NCI-H82 treated with DMSO at 0.1 percent for 48 hours (cell line): Measurements from ENCODE around the gene FSTL3.
A peak's percentile ranks its signal among the peaks of the same experiment; 100 is the strongest.
"Not testable (repeated sequence)": the region's sequence is repeated elsewhere in the genome, so short reads cannot be mapped to it uniquely, and the experiment has no call there.

Experiments
- DNase-seq: peaks from one replicate; lab custom pipeline; 2025; ENCODE audit not compliant: unreplicated experiment; lab: John Stamatoyannopoulos, UW

Gene FSTL3

DNA sequence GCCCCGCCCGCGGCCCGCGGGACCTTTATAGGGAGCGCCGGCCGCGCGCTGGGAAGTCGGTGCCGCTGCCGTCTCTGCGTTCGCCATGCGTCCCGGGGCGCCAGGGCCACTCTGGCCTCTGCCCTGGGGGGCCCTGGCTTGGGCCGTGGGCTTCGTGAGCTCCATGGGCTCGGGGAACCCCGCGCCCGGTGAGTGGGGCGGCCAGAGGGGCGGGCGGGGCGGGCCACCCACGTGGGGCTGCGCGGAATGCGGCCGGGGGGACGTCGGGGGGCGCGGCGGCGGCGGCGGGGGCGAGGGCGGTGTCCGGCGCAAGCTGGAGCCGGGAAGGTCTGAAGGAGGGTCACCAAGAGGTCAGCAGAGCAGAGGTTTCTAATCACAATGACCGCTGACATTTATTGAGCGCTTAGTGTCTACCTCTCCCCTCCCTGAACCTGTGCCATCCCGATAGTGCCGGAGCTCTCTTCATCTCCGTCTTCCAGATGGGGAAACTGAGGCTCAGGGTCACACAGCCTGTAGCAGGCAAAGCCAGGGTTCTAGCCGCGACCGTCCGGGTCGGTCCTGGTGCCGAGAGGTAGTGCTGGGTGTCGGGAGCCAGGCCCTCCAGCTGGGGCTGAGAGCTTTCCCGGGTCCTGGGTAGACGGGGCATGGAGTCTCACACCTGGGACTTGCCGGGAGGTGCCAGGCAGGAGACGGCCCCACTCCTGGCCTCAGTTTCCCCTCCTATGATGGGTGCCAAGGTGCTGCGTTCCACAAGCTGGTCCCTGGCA, at the start of gene FSTL3:
TSS of gene FSTL3 (plus strand) at position 54 of the 767 bp plus-strand sequence. CDS start at position 86, 32 bp downstream.
- no peak for DNase-seq

DNA sequence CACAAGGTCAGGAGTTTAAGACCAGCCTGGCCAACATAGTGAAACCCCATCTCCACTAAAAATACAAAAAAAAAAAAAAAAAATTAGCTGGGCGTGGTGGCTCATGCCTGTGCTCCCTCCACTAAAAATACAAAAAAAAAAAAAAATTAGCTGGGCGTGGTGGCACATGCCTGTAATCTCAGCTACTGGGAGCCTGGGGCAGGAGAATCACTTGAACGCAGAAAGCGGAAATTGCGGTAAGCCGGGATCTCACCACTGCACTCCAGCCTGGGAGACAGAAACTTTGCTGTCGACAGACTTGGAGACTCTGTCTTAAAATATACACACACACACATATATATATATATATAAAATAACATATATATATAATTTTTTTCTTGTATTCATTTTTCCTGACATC, 49.6 kb upstream of the FSTL3 start:
- DNase-seq = not testable (repeated sequence)

GRCh38 chr19:628168-628567, 48.0 kb upstream of the FSTL3 start:
- no peak for DNase-seq

DNA sequence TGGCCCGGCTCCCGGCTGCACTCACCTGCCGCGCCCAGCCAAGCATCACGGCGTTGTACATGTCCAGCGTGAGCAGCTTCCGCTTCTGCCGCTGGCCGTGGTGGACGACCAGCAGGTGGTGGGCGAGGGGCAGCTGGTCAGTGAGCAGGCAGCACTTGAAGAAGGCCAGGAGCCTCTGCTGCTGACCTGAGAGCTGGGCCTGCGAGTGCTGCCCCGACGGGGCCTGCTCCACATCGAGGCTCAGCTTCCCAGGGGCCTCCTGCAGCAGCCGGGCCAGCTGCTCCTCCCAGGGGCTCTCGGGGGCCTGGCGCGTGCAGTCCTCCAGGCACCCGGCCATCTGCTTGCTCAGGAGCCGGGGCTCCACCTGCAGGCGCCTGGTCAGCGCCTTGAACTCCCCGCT, 46.7 kb upstream of the FSTL3 start:
- not testable (repeated sequence) for DNase-seq

- no peak for DNase-seq
Measured at GRCh38 chr19:629961-630714, 46.1 kb upstream of the FSTL3 start.

DNA sequence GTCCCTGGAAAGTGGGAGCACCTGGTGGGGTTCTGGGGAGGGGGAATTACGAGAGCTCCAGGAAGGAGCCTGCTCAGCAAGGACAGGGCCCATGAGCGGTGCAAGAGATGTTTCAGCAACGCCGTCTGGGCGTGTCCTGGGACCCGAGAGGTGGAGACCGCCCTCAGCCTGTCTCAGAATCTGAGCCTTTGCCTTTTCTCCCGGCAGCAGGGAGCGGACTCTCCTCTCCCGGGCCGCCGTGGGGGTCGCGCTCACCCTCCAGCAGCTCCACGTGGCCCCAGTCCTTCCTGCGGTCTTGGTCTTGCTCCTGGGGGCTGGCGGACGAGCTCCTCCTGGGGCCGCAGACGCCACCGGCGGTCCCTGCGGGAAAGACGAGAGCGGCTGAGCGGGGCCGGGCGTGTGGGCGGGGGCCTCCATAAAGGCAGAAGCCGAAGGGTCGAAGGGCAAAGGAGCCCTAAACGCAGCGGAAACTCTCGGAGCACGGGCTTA, 43.6 kb upstream of the FSTL3 start:
- no peak for DNase-seq

DNA sequence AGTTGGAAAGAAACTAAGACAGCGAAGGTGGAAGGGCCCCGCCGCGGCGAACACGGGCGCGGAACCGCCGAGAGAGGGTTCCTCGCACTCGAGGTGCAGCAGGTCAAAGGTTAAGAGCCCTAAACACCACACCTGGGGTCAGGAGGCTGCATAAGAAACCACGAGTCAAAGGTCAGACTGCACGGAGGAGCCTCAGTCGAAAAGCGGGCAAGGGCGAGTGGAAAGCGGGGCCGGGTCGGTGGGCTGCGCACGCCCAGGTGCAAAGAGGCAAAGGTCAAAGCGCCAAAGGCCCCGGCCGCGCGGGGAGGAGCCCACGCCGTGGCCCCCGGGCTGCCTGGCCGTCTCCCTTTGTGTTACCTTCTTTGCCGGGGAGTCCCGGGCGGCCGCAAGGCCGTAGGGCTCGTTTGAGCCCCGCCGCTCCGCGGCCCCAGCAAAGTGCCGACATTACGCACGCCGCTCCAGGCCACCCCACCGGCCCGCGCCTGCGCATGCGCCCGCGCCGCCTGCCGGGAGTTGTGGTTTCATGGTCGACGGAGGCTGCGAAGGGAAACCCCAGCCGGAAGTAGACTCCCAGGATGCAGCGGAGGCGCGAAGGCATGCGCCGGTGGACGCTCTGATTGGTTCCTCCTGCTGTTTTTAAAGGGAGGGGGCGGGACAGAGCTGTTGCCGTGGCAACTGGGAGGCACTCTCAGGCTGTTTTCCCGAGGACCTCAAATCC, 43.0 kb upstream of the FSTL3 start, which contains the start of gene POLRMT:
TSS of gene POLRMT (minus strand) at position 470 of the 718 bp plus-strand sequence. CDS start at position 445, 25 bp downstream.
- DNase-seq = peak; percentile 81

DNA sequence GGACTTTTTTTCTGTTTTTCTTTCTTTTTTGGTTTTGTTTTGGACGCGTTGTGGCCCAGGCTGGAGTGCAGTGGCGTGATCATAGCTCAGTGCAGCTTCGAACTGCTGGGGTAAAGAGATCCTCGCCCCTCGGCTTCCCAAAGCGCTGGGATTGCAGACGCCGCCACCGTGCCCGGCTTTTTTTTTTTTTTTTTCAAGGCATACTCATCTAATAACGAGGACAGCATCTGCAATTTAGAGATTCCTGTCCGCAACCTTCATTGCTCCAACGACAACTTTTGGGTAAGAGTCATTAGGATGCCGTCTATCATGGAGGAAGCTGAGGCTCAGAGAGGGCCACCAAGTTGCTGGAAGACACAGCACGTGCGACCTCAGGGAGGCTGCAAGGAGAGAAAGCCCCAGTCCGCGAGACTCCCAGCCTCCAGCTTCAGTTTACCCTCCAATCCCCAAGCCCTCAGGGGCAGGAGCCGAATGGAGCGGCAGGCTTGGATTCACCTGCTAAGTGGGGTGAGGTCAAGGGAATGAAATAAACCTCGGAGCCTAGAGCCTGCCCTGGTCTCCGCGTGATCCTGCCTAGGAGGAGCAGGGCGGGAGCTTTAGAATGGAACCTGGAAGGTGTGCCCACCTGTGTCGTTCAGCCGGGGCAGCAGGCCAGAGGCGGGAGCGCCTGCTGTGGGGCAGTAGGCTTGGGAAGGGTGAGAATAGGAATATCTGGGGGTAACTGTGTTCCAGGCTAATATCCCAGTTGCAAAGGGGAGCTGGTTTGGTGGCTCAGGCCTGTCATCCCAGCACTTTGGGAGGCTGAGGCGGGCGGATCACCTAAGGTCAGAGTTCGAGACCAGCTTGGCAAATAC, 42.2 kb upstream of the FSTL3 start:
- DNase-seq = no peak

- DNase-seq = no peak
Measured at GRCh38 chr19:634975-635652, 41.1 kb upstream of the FSTL3 start.

GRCh38 chr19:638906-639252, 37.3 kb upstream of the FSTL3 start:
- DNase-seq = no peak

- DNase-seq = peak; percentile 31
Measured at GRCh38 chr19:639253-640160, 36.7 kb upstream of the FSTL3 start, which contains the start of gene FGF22. TSS of gene FGF22 (plus strand) at chr19:639879. CDS start at chr19:639926, 47 bp downstream.

DNA sequence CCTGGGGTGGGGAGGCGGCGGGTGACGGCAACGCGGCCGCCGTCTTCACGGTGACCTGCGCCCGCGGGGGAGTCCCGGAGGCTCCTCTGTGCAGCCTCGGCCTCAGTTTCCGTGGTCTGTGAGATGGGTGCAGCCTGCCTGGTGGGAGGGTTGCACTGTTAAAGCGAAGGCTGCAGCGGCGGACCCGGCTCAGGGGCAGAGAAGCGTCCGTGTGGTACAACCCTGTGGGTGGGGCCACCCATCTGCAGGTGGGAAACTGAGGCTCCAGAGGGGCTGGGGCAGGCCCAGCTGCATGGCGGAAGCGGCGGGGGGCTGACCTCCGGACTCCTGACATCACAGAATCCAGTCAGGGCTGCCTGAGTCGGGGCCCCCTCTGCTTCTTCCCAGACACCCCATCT, 36.0 kb upstream of the FSTL3 start:
- no peak for DNase-seq

DNA sequence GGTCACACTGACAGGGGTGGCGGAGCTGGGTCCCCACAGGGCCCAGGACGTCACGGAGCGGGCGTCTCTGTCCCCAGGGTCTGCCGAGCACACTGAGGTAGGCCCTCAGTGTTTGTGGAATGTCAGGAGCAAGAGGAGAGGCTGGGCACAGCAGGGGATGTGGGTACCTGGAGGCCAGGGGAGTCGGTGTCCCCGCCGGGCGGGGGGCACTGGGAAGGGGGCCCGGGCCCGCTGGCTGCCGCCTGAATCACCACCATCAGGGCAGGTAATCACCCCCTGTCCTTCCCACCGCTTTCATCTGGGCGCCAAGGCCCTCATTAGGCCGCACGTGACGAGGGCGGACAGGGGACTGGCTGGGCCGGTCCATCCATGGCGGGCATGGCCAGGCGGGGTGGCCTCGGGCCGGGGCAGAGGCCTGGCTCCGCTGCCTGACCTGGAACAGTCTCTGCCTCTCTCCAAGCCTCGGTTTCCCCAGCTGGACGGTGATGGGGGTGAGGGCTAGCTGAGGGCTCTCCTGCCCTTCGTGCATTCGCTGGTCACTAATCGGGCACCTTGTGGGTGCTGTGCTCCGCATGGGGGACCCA, 35.5 kb upstream of the FSTL3 start:
- DNase-seq = no peak

- no peak for DNase-seq
Measured at GRCh38 chr19:641702-642101, 34.5 kb upstream of the FSTL3 start.

- no peak for DNase-seq
Measured at GRCh38 chr19:642767-643727, 33.1 kb upstream of the FSTL3 start.

DNA sequence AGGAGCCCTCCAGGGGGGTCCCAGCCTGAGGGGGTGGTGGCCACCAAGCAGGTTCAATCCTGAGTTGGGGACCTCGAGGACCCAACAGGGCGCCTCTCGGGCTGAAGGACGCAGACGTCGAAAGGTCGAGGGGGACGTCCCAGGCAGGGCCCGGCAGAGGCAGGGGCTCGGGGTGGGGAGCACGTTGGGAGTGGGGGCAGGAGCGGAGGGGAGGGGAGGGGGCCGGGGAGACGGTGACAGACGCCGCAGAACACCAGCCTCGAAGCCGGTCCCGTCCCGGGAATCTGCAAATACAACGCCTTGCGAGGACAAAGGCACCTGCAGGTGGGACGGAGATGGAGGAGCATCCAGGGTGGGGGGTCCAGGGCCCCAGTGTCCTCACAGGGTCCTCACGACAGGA, 32.5 kb upstream of the FSTL3 start:
- no peak for DNase-seq

DNA sequence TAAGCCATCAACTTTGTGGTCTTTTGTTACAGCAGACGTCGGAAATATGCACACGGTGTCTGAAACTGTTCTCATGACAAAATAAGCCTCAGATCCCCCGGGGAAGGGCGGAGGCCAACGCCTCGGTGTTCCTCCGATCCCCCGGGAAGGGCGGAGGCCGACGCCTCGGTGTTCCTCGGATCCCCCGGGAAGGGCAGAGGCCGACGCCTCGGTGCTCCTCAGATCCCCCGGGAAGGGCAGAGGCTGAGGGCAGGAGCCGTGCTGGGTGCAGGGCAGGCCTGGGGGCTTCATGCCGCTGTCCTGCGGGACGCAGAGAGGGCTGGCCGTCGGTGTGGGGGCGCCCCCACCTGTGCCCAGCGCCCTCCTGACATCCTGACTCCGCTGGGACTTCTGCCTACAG, 31.8 kb upstream of the FSTL3 start:
- no peak for DNase-seq
